NCI-H146 (cell line): Measurements from ENCODE around the gene ASTL.

Experiments used
- DNase-seq: peaks from one replicate; lab custom pipeline; 2025; lab: John Stamatoyannopoulos, UW

Gene ASTL

GRCh38 chr2:96130483-96130882 lies 7.8 kb downstream of the ASTL start:
- DNase-seq = no peak

- no peak for DNase-seq
Measured at GRCh38 chr2:96129528-96130120, 8.7 kb downstream of the ASTL start.

GRCh38 chr2:96128456-96128855 lies 9.8 kb downstream of the ASTL start:
- no peak for DNase-seq

DNA sequence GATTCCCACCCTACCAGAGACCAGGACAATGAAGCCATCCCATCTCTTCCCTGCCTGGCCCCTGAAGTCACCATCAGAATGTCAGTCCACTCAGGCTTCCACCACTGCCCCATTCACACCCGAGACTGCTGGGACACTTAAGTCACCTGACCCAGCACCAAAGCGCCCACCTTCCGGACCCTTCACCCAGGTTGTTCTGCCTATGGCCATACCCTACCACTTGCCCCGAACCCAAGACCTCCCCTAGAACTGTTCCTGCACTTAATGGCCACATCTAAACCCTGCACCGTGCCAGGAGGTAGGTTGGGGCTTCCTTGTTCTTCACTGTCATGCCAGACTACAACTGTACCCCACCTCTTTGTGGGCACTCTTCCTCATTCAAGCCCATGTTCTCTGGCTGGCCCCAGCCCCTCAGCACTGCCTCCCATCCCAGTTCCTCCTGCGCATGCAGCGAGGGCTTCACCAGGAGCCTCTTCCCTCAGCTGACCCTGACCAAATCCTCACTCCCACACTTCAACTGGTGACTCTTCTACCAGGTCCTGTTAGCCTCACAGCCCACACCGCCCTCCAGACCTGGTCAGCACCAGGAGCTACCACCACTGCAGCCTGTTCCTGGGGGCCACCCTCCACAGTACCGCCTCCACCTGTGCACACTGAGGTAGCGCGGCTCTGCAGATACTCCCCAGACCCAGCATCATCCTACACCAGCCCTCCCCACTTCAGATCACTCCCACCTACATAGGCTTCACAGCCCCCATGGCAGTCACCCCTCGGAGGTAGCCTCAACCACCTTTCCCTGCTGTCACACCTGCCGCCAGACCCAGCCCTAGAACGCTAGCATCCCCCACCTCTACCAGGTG lies 13.7 kb downstream of the ASTL start:
- DNase-seq = no peak

- no peak for DNase-seq
Measured at GRCh38 chr2:96123936-96124335, 14.4 kb downstream of the ASTL start.

DNA sequence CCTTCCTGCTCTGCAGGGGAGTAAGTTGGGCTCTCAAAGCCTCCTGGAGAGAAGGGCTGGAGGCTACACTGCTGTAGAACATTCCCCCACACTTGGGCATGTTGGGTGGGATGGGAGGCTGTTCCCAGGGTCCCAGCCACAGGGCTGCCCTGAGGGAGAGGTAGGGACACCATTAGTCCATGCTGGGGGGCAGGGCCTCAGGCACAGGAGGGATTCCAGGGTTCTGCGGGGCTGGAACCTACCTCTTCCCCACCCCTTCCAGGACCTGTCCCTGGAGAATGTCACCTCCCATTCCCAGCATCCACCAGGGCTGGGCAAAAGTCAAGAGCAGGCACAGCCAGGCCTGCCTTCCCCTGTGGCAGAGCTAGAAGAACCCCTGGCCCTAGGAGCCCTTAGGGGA lies 15.0 kb downstream of the ASTL start:
- no peak for DNase-seq

DNA sequence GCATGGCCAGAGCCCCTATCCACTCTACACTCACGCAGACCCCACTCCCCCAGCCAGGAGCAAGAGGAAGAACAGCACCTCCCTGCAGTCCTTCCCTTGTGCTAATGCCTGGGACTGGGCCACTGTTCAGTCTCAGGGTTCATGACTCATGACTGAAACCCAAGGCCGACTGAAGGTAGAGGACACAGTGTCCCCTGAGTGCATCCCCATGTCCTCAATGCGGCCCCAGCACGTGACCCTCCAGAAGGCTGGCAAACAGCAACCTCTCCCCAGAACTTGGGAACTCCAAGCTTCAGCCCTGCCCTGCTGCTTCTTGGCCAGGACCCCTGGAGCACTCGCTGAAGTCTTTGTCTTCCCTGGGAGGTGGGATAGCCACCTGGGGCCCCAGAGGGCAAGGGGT lies 15.9 kb downstream of the ASTL start:
- no peak for DNase-seq

GRCh38 chr2:96121414-96121813 lies 16.9 kb downstream of the ASTL start:
- DNase-seq = no peak

DNA sequence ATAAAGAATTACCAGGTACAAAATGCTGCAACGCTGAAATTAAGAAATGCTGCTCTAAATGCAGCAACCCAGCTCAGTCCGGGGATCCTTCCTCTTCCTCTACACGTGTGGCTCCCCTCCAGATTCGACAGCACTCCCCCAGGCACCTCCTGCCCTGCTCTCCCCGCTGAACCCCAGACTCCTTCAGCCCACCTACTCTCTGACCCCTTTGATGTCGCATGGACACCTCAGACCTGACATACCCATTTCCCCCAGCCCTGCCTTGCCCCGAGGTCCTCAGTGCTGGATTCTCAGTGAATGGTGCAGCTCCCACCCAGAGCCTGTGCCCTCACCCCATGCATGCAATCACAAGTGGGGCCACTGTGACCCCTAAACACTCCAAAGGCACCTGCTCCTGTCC lies 17.3 kb downstream of the ASTL start:
- no peak for DNase-seq

DNA sequence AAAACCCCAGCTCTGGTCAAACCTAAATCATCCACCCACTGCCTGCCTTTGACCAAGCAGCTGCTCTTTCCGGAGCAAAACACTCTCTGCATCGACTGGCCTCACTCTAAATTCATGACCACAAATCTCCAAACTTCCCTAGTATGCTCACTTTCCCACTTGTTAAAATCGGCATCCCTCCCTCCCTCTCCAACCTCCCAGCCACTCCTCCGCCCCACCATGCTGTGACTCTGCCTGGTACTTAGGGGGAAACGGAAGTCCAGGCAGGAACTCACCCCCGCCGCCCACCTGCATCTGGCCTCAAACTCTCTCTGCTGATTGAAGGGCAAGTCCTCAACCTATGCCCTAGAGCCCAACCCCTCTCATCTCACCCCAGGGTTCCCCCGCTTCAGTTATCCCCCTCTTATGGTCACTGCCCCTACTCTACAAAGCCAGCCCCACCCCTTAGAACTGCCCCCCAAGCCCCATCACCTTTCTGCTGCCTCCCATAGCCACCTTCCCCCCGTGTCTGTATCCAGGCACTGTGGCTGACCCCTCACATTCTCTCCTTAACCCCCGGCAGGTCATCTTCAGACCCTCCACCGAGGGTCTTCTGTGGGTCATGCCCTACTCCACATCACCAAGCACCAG lies 18.1 kb downstream of the ASTL start:
- DNase-seq = no peak

GRCh38 chr2:96119389-96119751 lies 18.9 kb downstream of the ASTL start:
- no peak for DNase-seq

- no peak for DNase-seq
Measured at GRCh38 chr2:96118698-96119388, 19.5 kb downstream of the ASTL start.

GRCh38 chr2:96117701-96118588 lies 20.4 kb downstream of the ASTL start:
- peak; percentile 39 for DNase-seq

GRCh38 chr2:96116879-96117533 lies 21.3 kb downstream of the ASTL start:
- peak; percentile 55 for DNase-seq

- peak; percentile 82 for DNase-seq
Measured at GRCh38 chr2:96116424-96116878, 21.9 kb downstream of the ASTL start, which contains the start of gene ADRA2B. Gene ADRA2B (minus strand): TSS chr2:96116571. CDS start chr2:96116149, 422 bp downstream.

DNA sequence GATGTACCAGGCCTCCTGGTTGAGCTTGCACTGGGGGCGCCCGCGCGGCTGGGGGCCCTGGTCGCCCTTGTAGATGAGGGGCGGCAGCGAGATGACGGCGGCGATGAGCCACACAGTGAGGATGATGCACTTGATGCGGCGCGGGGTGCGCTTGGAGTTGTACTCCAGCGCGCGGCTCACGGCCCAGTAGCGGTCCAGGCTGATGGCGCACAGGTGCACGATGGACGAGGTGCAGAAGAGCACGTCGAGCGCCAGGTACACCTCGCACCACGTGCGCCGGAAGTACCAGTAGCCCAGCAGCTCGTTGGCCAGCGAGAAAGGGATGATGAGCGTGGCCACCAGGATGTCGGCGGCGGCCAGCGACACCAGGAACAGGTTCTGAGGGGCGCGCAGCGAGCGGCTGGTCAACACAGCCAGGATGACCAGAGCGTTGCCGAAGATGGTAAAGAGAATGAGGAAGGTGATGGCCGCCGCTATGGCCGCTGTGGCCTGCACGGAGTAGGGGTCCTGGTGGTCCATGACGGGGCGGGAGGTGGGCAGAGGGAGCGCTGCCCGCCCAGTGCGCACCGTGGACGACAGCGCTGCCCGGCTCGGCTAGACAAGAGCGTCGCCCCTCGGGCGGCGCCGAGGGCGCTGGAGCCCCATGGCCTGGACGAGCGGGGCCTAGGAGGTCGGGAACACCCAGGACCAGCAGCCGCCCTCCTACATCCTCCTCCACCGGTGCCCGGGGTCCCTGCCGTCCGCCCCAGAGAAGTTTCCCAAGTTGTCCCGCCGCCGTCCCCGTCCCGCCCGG lies 22.5 kb downstream of the ASTL start:
- no peak for DNase-seq

GRCh38 chr2:96114903-96115581 lies 23.3 kb downstream of the ASTL start:
- no peak for DNase-seq

DNA sequence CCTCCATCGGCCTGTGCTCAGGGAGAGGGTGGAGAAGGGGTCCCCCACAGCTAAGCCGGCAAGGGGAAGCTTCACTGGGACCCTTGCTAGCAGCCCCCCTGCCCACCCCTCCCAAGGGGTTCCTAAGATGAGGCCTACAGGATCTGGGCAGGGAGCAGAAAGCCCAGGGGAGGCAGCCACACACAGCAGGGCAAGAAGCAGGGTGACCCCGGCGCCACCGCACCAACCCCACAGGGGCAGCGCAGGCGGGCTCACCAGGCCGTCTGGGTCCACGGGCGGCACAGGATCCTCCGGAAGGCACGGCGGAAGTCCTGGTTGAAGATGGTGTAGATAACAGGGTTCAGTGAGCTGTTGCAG lies 23.8 kb downstream of the ASTL start:
- no peak for DNase-seq

- no peak for DNase-seq
Measured at GRCh38 chr2:96113951-96114350, 24.4 kb downstream of the ASTL start.

- DNase-seq = no peak
Measured at GRCh38 chr2:96113367-96113677, 25.0 kb downstream of the ASTL start.
